Dendritic cell treated with granulocyte-macrophage colony-stimulating factor and Interleukin-4, amounts not matched to agents 40 ng/mL and 50 ng/mL, for 4 days (primary cell): ENCODE data around the gene EMSY.
"Not testable (repeated sequence)": the region's sequence is repeated elsewhere in the genome, so short reads cannot be mapped to it uniquely, and the experiment has no call there.

Experiments used
- H3K27ac Mint-ChIP-seq: one replicate; pipeline ENCODE4 v1.8.0; 2022; ENCODE audit warnings: mild to moderate bottlenecking, mixed read lengths
- H3K27me3 Mint-ChIP-seq: one replicate; pipeline ENCODE4 v1.8.0; 2022; ENCODE audit warnings: mild to moderate bottlenecking, mixed read lengths
- H3K36me3 Mint-ChIP-seq: one replicate; pipeline ENCODE4 v1.8.0; 2022; ENCODE audit warnings: low read depth, mixed read lengths
- H3K4me1 Mint-ChIP-seq: one replicate; pipeline ENCODE4 v1.8.0; 2022; ENCODE audit warnings: low read depth, mixed read lengths
- H3K4me3 Mint-ChIP-seq: one replicate; pipeline ENCODE4 v1.8.0; 2022; ENCODE audit warnings: mild to moderate bottlenecking, moderate library complexity, mixed read lengths
- H3K9me3 Mint-ChIP-seq: one replicate; pipeline ENCODE4 v1.8.0; 2022; ENCODE audit warnings: mixed read lengths
- intact Hi-C: fragments of 100-400 bp; cut with micrococcal nuclease; formaldehyde crosslinking; loops from one replicate; pipeline ENCODE4 v1.15.0; 2022

Gene EMSY

DNA sequence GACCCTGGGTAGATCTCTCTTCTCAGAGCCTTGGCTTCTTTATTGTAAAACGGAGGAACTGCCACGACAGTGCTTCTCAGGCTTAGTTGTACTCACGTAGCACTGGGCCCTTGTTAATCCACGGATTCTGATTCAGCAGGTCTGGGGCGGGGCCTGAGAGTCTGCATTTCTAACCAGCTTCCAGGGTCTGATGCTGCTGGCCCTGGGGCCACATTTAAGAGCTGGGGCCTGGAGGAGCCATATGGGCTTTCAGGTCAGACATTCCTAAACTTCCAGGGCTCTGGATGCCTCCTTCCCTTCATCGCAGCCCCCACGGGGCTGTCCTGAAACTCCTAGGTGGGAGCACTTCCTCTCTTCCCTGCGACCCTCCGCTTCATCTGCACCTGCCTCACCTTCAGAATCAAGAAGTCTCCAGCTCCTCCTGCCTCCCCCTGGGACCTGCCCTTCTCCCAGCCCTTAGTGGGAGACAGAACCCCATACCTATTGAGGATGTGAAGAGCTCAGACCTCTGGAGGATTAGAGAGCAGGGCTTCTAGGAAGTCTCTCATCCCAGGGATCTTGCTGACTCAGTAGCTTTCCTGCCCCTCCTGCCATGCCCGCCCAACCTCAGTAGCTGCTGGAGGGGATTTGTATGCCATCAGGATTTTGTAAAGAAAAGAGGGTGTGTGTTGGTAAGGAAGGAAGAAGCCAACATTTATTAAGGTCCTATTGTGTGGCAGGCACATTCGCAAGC lies 133.3 kb downstream of the EMSY start:
- H3K4me3 Mint-ChIP-seq: no peak overlapping the region
- H3K36me3 Mint-ChIP-seq: no peaks in the 10 kb centered on the region
- H3K27me3 Mint-ChIP-seq: peaks cover 7% of the 10 kb centered on the region
- H3K4me1 Mint-ChIP-seq: peaks cover 6% of the 10 kb centered on the region
- no peak overlapping the region for H3K27ac Mint-ChIP-seq
- intact Hi-C loops: no loop called here
- no peaks in the 10 kb centered on the region for H3K9me3 Mint-ChIP-seq

GRCh38 chr11:76578654-76579055 lies 133.8 kb downstream of the EMSY start:
- Mint-ChIP-seq H3K4me1 (peaks cover 6% of the 10 kb centered on the region), H3K36me3 (no peaks in the 10 kb centered on the region), H3K4me3 (no peak overlapping the region), H3K9me3 (no peaks in the 10 kb centered on the region), H3K27me3 (peaks cover 7% of the 10 kb centered on the region), H3K27ac (no peak overlapping the region)
- intact Hi-C loops: no loop called here

DNA sequence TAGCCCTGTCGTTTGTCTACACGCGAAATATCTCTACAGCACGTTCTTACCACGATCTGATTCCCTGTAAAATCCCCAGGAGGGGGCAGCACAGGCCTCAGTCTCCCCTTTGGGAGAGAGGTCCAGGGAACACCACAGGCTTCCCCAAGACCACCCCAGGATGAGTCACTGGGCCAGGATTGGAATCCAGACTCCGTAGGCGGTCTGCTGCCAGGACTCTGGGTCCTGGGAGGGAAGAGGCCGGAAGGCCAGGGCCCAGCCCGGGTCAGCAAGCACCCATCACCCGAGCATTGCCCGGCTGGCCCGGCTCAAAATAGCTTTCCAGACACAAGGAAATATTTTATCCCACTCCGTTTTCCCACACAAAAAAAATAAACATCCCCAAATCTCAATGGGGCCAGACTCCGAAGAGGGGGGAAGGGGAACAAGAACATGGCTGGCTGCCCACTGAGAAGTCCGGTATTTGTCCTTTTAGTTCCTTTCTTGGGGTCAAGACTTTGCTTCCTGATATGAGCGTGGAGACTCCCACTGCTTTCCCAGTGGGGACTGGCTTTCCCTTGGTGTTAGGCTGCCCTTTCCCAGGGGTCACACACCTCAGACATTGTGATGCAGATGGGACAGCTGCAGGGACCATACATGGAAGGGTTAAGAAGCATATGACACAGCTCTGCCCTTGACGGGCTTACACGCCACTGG lies 134.4 kb downstream of the EMSY start:
- Mint-ChIP-seq H3K4me1 (peaks cover 6% of the 10 kb centered on the region), H3K9me3 (no peaks in the 10 kb centered on the region), H3K27me3 (peaks cover 6% of the 10 kb centered on the region), H3K27ac (no peak overlapping the region), H3K36me3 (no peaks in the 10 kb centered on the region), H3K4me3 (no peak overlapping the region)
- intact Hi-C loops: no loop called here

DNA sequence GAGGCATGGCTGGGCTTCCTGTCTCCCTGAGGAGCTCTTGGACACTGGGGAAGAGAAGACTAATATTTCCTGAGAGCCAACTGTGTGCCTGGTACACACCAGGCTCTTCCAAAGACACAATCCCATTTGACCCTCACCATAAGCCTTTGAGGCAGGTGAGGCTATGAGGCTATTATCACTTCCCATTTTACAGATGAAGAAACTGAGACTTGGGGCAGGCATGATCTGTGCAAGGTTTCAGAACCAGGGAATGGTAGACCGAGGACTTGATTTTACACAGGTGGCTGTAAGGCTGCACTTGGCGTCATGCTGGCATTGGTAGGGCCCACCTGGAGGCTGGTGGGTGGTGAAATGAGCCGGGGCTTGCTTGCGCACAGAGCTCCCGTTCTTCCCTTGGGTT lies 134.9 kb downstream of the EMSY start:
- H3K36me3 Mint-ChIP-seq: no peaks in the 10 kb centered on the region
- H3K4me1 Mint-ChIP-seq: peaks cover 6% of the 10 kb centered on the region
- intact Hi-C loops: no loop called here
- peaks cover 6% of the 10 kb centered on the region for H3K27me3 Mint-ChIP-seq
- H3K27ac Mint-ChIP-seq: no peak overlapping the region
- H3K4me3 Mint-ChIP-seq: no peak overlapping the region
- H3K9me3 Mint-ChIP-seq: no peaks in the 10 kb centered on the region

DNA sequence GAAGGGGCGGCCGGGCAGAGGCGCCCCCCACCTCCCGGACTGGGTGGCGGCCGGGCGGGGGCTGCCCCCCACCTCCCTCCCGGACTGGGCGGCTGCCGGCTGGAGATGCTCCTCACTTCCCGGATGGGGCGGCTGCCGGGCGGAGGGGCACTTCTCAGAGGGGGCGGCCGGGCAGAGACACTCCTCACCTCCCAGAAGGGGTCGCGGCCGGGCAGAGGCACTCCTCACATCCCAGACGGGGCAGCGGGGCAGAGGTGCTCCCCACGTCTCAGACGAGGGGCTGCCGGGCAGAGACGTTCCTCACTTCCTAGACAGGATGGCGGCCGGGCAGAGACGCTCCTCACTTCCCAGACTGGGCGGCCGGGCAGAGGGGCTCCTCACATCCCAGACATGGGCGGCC lies 137.7 kb downstream of the EMSY start:
- H3K4me1 Mint-ChIP-seq, H3K36me3 Mint-ChIP-seq, intact Hi-C loops, H3K4me3 Mint-ChIP-seq, H3K27me3 Mint-ChIP-seq, H3K9me3 Mint-ChIP-seq, H3K27ac Mint-ChIP-seq: not testable (repeated sequence)

- Mint-ChIP-seq H3K4me3 (no peak overlapping the region), H3K9me3 (no peaks in the 10 kb centered on the region), H3K27me3 (peaks cover 13% of the 10 kb centered on the region), H3K36me3 (no peaks in the 10 kb centered on the region), H3K4me1 (peaks cover 27% of the 10 kb centered on the region), H3K27ac (peak overlapping the region; percentile 89)
- intact Hi-C loops: loop anchor here (5.0 kb wide), 1 partner anchor 44 kb away; no protein-coding TSS in a partner anchor
These were observed 143.1 kb downstream of the EMSY start for GRCh38 chr11:76587820-76588454.

DNA sequence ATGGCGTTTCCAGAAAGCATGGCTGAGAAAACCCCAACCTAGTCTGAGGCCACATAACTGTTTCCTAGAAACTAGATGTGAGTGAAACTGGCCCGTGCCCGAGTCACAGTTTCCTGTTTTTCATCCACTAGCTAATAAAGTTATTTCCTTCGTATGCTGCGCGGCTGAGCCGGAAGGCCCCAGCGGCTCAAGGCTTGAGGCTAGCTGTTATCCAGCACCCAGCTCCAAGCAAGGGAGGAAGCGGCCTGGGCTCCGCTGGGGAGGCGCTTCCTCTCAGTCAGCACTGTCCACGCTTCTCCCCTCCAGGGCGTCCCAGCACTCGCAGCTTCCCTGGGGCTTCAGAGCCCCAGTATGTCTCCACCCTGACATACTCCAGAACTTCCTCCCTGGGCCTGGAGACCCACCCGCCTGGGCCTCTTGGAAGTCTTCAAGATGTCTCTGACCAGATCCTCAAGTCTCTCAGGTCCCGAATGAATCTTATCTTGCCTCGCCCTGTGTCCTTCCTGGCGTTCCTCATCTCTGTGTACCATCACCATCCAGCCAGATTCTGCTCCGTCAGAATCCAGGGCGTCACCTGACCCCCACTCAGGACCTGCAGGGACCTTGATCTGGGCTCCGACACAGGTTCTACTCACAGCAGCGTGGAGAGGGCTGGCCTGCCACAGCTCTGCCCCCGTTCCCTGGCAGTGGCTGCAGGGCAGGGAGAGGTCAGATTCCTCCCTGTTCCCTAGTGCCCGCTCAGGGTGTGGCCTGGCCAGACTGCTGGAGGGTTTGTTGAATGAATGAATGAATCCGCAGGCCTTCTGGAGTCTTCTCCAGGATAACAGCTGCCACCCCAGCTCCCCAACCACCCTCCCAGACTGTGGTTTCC lies 143.9 kb downstream of the EMSY start:
- Mint-ChIP-seq H3K4me1 (peaks cover 35% of the 10 kb centered on the region), H3K27ac (peak overlapping the region; percentile 89)

GRCh38 chr11:76589477-76589876 lies 144.7 kb downstream of the EMSY start:
- H3K36me3 Mint-ChIP-seq: no peaks in the 10 kb centered on the region
- H3K9me3 Mint-ChIP-seq: no peaks in the 10 kb centered on the region
- H3K27ac Mint-ChIP-seq: peak overlapping the region; percentile 89
- H3K4me1 Mint-ChIP-seq: peaks cover 36% of the 10 kb centered on the region
- intact Hi-C loops: loop anchor here (5.0 kb wide), 1 partner anchor 43 kb away; no protein-coding TSS in a partner anchor
- peaks cover 16% of the 10 kb centered on the region for H3K27me3 Mint-ChIP-seq
- H3K4me3 Mint-ChIP-seq: no peak overlapping the region

More for the DNA sequence above, 143.9 kb downstream of the EMSY start:
- intact Hi-C loops: loop anchor here (5.0 kb wide), 1 partner anchor 44 kb away; no protein-coding TSS in a partner anchor
- Mint-ChIP-seq H3K36me3 (no peaks in the 10 kb centered on the region), H3K4me3 (no peak overlapping the region), H3K9me3 (no peaks in the 10 kb centered on the region), H3K27me3 (peaks cover 14% of the 10 kb centered on the region)

DNA sequence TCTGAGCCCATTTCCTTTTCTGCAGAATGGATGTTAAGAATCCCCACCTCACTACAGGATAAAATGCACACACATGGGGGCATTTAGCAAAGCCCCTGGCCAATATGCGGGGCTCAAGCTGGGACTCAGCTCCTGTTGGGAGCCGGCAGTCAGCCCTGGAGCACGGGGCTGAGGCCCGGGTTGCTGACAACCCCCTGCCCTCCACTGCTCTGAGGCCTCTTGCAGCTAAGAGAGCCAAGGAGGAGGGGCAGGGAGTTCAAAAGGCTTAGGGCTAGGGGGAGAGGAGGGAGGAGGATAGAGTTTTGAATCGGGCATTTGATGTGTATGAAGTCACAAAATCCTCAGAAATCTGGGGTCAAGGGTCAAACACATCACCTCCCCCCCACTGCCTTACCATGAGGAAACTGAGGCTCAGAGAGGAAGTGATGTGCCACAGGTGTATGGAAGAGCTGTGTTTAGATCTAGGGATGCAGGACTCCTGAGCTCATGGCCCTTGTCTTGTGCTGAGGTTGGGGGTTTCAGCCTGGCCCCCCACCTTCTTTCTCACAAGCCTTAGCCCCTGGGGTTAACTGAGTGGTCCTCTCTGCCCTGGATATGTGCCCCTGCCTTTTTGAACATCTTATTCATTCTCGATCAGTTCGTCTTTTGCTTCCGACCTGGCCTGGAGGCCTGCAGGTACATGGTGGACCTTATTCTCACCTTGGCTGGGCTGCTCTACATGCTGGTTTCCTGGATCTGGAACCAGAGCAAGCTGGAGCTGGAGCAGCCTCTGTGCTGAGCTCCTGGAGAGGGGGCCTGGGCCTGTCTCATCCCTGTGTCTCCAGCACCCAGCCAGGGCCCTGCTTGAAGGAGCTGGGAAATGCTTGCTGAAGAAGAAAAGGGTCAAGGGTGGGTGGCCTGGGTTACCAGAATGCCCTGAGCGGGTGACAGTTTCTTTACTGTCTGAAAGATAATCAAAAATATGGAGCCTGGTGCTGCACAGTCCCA lies 145.4 kb downstream of the EMSY start:
- H3K9me3 Mint-ChIP-seq: no peaks in the 10 kb centered on the region
- intact Hi-C loops: loop anchor here (5.0 kb wide), 1 partner anchor 42 kb away; no protein-coding TSS in a partner anchor
- no peaks in the 10 kb centered on the region for H3K36me3 Mint-ChIP-seq
- no peak overlapping the region for H3K4me3 Mint-ChIP-seq
- peaks cover 18% of the 10 kb centered on the region for H3K27me3 Mint-ChIP-seq
- peak overlapping the region; percentile 89 for H3K27ac Mint-ChIP-seq
- H3K4me1 Mint-ChIP-seq: peaks cover 36% of the 10 kb centered on the region

GRCh38 chr11:76591416-76591815 lies 146.6 kb downstream of the EMSY start:
- no peak overlapping the region for H3K4me3 Mint-ChIP-seq

DNA sequence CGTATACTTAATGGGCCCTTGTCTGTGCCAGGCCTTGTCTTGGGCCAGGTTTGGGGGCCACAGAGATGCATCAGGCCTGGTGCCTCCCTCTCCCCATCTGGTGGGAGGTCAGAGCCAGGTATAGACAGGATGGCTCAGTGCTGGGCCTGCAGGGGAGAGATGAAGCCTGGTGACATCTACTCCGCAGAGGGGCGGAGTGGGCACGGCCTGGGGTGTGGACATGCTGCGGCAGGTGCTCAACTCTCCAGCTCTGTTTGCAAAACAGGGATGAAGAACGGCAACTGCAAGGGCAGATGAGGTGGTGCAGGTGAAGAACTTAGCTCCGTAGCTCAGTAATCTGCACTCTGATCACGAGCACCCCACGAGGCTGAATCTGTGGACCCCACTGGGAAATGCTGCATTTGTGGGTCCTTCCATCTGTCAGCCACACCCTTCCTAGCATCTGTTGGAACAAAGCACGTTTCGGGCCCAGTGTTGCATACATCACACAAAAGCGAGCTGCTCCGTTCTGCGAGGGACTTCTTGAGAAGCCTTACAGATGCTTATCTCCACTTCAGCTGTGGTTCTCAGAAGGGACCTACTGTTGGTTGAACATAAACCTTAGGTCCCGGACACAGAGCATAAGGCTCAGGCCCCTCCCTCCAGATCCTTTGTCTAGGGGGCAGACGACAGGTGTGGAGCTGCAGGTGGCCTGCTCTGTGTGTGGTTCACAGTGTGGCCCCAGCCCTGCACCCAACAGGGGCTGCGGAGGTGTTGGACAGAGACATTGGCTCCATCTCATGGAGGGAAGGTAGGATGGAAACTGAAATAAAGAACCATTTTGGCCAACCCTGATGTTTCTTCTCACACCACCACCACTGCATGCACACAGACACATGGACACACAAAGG lies 147.5 kb downstream of the EMSY start:
- Mint-ChIP-seq H3K9me3 (no peaks in the 10 kb centered on the region), H3K27me3 (peaks cover 23% of the 10 kb centered on the region), H3K27ac (no peak overlapping the region), H3K4me1 (peaks cover 36% of the 10 kb centered on the region), H3K36me3 (no peaks in the 10 kb centered on the region), H3K4me3 (no peak overlapping the region)
- intact Hi-C loops: no loop called here

More at GRCh38 chr11:76591416-76591815, 146.6 kb downstream of the EMSY start:
- peaks cover 36% of the 10 kb centered on the region for H3K4me1 Mint-ChIP-seq
- peaks cover 19% of the 10 kb centered on the region for H3K27me3 Mint-ChIP-seq
- no peaks in the 10 kb centered on the region for H3K9me3 Mint-ChIP-seq
- intact Hi-C loops: no loop called here
- H3K36me3 Mint-ChIP-seq: no peaks in the 10 kb centered on the region
- H3K27ac Mint-ChIP-seq: no peak overlapping the region

DNA sequence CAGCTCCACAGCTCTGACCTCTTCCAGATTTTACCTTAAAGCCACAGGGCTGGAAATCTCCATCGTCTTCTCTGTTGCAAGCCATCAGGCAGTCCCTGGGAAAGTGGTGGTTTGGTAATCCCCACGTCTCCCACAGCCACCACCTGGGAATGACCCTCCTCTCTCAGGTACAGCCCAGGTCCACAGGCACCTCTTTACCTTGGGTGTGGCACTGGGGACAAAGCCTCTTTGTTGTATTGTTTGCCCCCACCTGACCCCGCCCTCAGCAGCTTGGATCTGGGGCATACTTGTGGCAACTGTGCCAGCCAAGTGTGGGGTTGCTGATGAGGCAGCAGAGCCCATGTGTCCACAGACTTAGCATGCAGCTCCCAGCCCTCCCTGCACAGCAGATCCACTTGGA lies 148.1 kb downstream of the EMSY start:
- Mint-ChIP-seq H3K27ac (no peak overlapping the region), H3K9me3 (no peaks in the 10 kb centered on the region), H3K4me1 (peaks cover 34% of the 10 kb centered on the region), H3K4me3 (no peak overlapping the region), H3K27me3 (peaks cover 26% of the 10 kb centered on the region), H3K36me3 (no peaks in the 10 kb centered on the region)
- intact Hi-C loops: no loop called here
